ENCODE data around the gene MS4A4E.

The MS4A4E gene

GRCh38 chr11:60214386-60214785 lies 28.6 kb downstream of the MS4A4E start:
- Histone ChIP-seq H3K27me3 (no peaks in the 10 kb centered on the region), H3K4me1 (no peaks in the 10 kb centered on the region), H3K27ac (no peak overlapping the region), H3K9me3 (no peaks in the 10 kb centered on the region), H3K36me3 (no peaks in the 10 kb centered on the region), H3K4me3 (no peak overlapping the region)
- intact Hi-C loops (cut with DNase I; ENCODE audit: low total_unique reads): no loop called here
- TF ChIP-seq, protein P1, sequence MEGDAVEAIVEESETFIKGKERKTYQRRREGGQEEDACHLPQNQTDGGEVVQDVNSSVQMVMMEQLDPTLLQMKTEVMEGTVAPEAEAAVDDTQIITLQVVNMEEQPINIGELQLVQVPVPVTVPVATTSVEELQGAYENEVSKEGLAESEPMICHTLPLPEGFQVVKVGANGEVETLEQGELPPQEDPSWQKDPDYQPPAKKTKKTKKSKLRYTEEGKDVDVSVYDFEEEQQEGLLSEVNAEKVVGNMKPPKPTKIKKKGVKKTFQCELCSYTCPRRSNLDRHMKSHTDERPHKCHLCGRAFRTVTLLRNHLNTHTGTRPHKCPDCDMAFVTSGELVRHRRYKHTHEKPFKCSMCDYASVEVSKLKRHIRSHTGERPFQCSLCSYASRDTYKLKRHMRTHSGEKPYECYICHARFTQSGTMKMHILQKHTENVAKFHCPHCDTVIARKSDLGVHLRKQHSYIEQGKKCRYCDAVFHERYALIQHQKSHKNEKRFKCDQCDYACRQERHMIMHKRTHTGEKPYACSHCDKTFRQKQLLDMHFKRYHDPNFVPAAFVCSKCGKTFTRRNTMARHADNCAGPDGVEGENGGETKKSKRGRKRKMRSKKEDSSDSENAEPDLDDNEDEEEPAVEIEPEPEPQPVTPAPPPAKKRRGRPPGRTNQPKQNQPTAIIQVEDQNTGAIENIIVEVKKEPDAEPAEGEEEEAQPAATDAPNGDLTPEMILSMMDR (IDR thresholded peaks at IDR 0.05): no peak
- no peak for DNase-seq

- intact Hi-C loops (cut with DNase I; ENCODE audit: low total_unique reads): no loop called here
- Histone ChIP-seq H3K27ac (no peak overlapping the region), H3K27me3 (no peaks in the 10 kb centered on the region), H3K4me3 (no peak overlapping the region), H3K9me3 (no peaks in the 10 kb centered on the region), H3K36me3 (no peaks in the 10 kb centered on the region), H3K4me1 (no peaks in the 10 kb centered on the region)
- TF ChIP-seq, protein P1 (IDR thresholded peaks at IDR 0.05): no peak
- no peak for DNase-seq
Observed at GRCh38 chr11:60211206-60211605, 31.7 kb downstream of the MS4A4E start.

DNA sequence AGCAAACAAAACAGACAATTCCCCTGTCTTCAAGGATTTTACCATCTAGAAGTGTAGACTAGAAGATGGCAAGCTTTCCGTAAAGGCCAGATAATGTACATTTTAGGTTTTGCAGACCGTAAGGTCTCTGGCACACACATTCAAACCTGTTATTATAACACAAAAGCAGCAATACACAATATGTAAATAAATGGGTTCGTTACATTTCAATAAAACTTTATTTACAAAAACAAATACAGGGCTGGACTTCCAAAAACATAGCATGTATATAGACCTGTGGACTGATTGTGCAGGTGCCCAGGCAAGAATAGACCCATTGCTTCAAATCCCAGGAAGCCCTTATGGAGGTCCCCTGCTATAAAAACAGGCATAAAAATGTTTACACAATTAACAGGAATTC lies 33.0 kb downstream of the MS4A4E start:
- Histone ChIP-seq H3K4me1 (no peaks in the 10 kb centered on the region), H3K27ac (no peak overlapping the region), H3K36me3 (no peaks in the 10 kb centered on the region), H3K27me3 (no peaks in the 10 kb centered on the region), H3K4me3 (no peak overlapping the region), H3K9me3 (no peaks in the 10 kb centered on the region)
- intact Hi-C loops (cut with DNase I; ENCODE audit: low total_unique reads): no loop called here
- TF ChIP-seq, protein P1 (IDR thresholded peaks at IDR 0.05): no peak
- DNase-seq: no peak

DNA sequence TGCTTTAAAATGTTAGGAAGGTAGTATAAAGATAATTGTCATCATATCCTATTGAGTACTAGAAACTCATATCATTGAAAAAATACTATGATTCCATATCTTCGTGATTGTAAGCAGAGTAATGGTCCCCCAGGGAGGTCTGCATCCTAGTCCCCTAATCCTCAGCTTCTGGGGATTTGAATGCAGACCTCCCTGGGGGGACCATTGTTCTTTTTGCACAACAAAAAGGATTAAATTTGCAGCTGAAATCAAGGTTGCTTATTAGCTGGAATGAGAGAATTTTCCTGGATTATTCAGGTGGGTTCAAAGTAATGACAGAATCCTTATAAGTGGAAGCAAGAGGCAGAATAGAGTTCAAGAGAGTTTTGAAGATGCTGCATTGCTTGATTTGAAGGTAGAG lies 34.0 kb downstream of the MS4A4E start:
- TF ChIP-seq, protein P1 (IDR thresholded peaks at IDR 0.05): no peak
- intact Hi-C loops (cut with DNase I; ENCODE audit: low total_unique reads): no loop called here
- H3K9me3 ChIP-seq: no peaks in the 10 kb centered on the region
- H3K27ac ChIP-seq: no peak overlapping the region
- no peaks in the 10 kb centered on the region for H3K4me1 ChIP-seq
- H3K4me3 ChIP-seq: no peak overlapping the region
- no peaks in the 10 kb centered on the region for H3K27me3 ChIP-seq
- no peaks in the 10 kb centered on the region for H3K36me3 ChIP-seq
- no peak for DNase-seq

DNA sequence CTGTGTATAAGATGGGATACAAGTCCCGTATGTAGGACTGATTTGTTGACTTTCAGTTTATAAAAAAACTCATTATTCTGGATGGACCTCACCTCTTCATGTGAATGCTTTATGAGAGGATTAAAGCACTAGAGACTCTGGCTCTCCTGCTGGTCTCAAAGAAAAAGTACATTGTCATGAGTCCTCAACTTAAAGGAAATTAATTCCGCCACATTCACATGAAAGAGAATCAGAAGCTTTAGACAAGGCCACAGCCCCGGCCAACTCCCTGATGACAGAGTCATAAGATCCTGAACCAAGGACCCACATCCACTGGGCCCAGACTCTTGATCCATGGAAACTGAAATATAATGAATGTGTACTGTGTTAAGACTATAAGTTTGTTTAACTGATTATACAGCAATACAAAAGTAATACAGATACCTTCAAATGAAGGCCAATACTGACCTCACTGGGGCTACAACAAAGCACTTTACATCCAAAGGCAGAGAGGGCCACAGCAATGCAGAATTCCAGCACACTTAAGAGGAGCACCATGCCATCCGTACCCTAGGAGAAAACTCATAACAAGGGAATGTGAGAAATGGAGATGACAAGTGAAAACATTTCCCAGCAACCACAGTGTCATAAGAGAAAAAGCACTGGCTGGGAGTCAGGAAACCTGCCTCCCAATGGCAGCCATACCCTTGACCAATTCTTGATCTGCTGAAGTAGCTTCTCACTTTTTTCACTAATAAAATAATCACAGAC lies 34.6 kb downstream of the MS4A4E start:
- Histone ChIP-seq H3K9me3 (no peaks in the 10 kb centered on the region), H3K4me1 (no peaks in the 10 kb centered on the region), H3K27ac (no peak overlapping the region), H3K27me3 (no peaks in the 10 kb centered on the region), H3K36me3 (no peaks in the 10 kb centered on the region), H3K4me3 (no peak overlapping the region)
- no peak for DNase-seq
- intact Hi-C loops (cut with DNase I; ENCODE audit: low total_unique reads): no loop called here
- TF ChIP-seq, protein P1 (IDR thresholded peaks at IDR 0.05): no peak

All from tibial artery (tissue), 4 donors.